ENCODE measurements around the gene EIF5AL1. TPM values are rescaled to one million over a fixed set of nuclear protein-coding genes. Genes with fewer than 3 reads are reported as not detected.

Gene EIF5AL1
- total and polyA plus RNA-seq, 2 experiments from 2014 or later, result 2.0 to 20.4 TPM

GRCh38 chr10:79484476-79484875 lies 27.9 kb upstream of the EIF5AL1 start:
- ATAC-seq (no peak), DNase-seq (ENCODE audit: low spot score) (no peak)
- H3K4me3 ChIP-seq, result no peak overlapping the region
- no peaks in the 10 kb centered on the region for H3F3A ChIP-seq (replicated peaks; ENCODE audit: low read depth)
- H3K27me3 ChIP-seq (ENCODE audit: insufficient read depth), result no peaks in the 10 kb centered on the region
- Mint-ChIP-seq H3K27me3 (ENCODE audit: insufficient read depth, low read depth, poor library complexity) (peaks cover 4% of the 10 kb centered on the region), H3K4me1 (peaks cover 8% of the 10 kb centered on the region), H3K36me3 (ENCODE audit: low read depth) (no peaks in the 10 kb centered on the region), H3K9me3 (no peaks in the 10 kb centered on the region), H3K27ac (no peak overlapping the region), H3K4me3 (no peak overlapping the region)
- H3K4me2 ChIP-seq, result no peak overlapping the region
- no peaks in the 10 kb centered on the region for H3K79me2 ChIP-seq (replicated peaks; ENCODE audit: insufficient read depth)
- TF ChIP-seq POLR2AphosphoS5 (IDR thresholded peaks at IDR 0.05; ENCODE audit: low read depth) (no peak), REST (IDR thresholded peaks at IDR 0.05; ENCODE audit: unreplicated experiment) (no peak), ZNF114 (CRISPR knock-in tag; IDR thresholded peaks at IDR 0.05) (no peak)
- H4K20me1 ChIP-seq (replicated peaks; ENCODE audit: insufficient read depth), result no peaks in the 10 kb centered on the region
- H3K36me3 ChIP-seq (ENCODE audit: insufficient read depth), result no peaks in the 10 kb centered on the region
- H3K27ac ChIP-seq (ENCODE audit: low read depth), result no peak overlapping the region
- H3K4me1 ChIP-seq (ENCODE audit: insufficient read depth), result 0 out of 2 replicates have a peak, but pooled peaks cover 3% of the 10 kb centered on the region
- no peaks in the 10 kb centered on the region for H3K9me2 ChIP-seq (ENCODE audit: insufficient read depth)
- H2AFZ ChIP-seq, result no peak overlapping the region

DNA sequence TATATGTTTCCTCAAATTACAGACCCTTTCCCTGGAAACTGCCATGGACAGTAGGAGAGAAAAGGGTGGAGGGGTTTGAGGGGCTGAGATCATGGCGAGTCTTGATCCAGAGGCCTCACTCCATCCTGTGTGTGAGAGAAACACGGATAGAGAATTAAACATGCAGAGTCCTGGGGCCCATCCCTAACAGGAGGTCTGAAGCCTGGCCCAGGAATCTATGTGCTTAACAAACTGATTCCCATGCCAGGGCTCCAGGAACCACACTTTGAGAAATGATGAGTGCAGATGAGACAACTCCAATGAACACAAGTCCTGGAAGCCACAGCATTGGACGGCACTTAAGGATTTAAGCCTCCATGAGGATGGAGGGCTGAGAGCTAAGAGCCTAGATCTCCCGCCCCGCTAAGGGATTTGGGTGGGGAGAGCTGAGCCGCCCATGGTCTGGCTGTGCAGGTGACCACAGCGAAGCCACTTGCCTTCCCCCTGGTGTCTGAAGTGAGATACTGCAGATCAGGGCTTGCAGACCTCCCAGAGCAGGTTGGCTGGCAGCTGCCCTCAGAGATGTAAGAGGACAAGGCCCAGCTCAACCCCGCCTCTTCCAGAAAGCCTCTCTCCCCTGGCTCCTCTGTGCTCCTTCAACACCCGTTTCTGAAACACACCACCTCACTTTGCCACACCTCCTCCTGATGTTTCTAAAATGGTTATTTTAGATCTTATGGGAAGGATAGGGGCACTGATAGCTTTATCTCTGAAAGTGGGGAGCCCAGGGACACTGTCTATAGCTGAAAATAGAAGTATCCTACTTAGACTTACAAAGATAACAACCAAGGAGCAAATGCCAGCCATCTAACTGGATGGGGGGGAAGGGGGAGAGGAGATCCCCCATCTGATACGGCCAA lies 24.8 kb upstream of the EIF5AL1 start:
- Histone ChIP-seq H3K27ac (ENCODE audit: low read depth) (no peak overlapping the region), H3K9me2 (ENCODE audit: insufficient read depth) (no peaks in the 10 kb centered on the region), H3K4me3 (no peak overlapping the region), H3K36me3 (ENCODE audit: insufficient read depth) (no peaks in the 10 kb centered on the region), H2AFZ (peak overlapping the region; percentile 85), H3K27me3 (ENCODE audit: insufficient read depth) (no peaks in the 10 kb centered on the region), H3K79me2 (replicated peaks; ENCODE audit: insufficient read depth) (no peaks in the 10 kb centered on the region), H4K20me1 (replicated peaks; ENCODE audit: insufficient read depth) (no peaks in the 10 kb centered on the region), H3K4me1 (ENCODE audit: insufficient read depth) (0 out of 2 replicates have a peak, but pooled peaks cover under 1% of the 10 kb centered on the region), H3F3A (replicated peaks; ENCODE audit: low read depth) (no peaks in the 10 kb centered on the region), H3K4me2 (no peak overlapping the region)
- TF ChIP-seq EZH2phosphoT487 (IDR thresholded peaks at IDR 0.05; ENCODE audit: unreplicated experiment), result no peak
- TF ChIP-seq, protein P1, sequence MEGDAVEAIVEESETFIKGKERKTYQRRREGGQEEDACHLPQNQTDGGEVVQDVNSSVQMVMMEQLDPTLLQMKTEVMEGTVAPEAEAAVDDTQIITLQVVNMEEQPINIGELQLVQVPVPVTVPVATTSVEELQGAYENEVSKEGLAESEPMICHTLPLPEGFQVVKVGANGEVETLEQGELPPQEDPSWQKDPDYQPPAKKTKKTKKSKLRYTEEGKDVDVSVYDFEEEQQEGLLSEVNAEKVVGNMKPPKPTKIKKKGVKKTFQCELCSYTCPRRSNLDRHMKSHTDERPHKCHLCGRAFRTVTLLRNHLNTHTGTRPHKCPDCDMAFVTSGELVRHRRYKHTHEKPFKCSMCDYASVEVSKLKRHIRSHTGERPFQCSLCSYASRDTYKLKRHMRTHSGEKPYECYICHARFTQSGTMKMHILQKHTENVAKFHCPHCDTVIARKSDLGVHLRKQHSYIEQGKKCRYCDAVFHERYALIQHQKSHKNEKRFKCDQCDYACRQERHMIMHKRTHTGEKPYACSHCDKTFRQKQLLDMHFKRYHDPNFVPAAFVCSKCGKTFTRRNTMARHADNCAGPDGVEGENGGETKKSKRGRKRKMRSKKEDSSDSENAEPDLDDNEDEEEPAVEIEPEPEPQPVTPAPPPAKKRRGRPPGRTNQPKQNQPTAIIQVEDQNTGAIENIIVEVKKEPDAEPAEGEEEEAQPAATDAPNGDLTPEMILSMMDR (conservative IDR thresholded peaks at IDR 0.05; ENCODE audit: low read depth in 2 of 2), result peak; percentile 75 to 88
- peaks cover 8% of the 10 kb centered on the region for H3K27me3 Mint-ChIP-seq (ENCODE audit: insufficient read depth, low read depth, poor library complexity)
- no peak overlapping the region for H3K4me3 Mint-ChIP-seq
- H3K4me1 Mint-ChIP-seq, result peaks cover 14% of the 10 kb centered on the region
- DNase-seq (ENCODE audit: low spot score) (peak; percentile 94), ATAC-seq (peak; percentile 98)
- H3K27ac Mint-ChIP-seq, result no peak overlapping the region
- no peaks in the 10 kb centered on the region for H3K36me3 Mint-ChIP-seq (ENCODE audit: low read depth)
- H3K9me3 Mint-ChIP-seq, result no peaks in the 10 kb centered on the region
